Measurements from ENCODE around the gene ALKBH5.

Gene ALKBH5

DNA sequence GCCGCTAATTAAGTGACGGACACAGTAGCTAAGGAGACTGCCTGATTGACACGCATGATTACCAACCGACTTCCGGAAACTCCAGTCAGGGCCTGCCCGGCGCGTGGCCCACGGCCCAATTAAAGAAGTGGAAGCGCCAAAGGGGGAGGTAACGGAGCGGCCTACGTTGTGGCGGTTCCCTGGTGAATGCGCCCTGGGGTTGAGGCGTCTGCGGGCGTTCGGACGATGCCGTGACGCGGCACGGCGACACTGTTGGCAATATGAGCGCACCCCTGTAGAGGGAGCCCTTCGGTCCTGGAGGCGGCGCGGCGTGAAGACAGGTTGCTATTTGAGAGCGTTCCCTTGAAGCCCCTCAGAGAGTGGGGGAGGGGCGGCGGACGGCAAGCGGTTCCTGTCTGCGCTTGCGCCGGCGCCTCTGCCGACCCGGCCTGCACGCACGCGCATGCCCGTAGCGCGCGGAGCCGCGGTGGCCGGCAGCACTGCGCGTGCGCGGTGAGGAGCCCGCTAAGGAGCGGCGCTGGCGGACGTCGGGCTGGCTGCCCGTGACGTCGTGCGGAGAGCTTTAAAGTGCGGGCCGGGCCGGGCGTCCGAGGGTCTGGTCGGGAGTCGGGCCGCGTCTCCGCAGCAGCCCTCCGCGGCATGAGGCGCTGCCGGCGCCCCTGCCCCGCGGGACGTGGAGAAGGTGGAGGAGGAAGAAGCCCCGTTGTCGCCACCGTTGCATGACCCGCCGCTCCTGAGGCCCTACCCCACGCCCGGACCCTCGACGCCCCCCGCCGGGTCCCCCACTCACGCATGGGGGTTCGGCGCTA is at the start of gene ALKBH5:
Gene ALKBH5, plus strand, starts transcription at position 495 of the 809 bp plus-strand sequence. CDS start 416 bp downstream, outside the sequence.
- Histone ChIP-seq H3K36me3 (no peaks in the 10 kb centered on the region), H3K4me1 (ENCODE audit: control insufficient read depth in 1 of 2, insufficient read depth in 1 of 2, low read depth in 1 of 2, low read length in 1 of 2) (peaks cover 43 to 44% of the 10 kb centered on the region in 2 experiments), H3K4me3 (ENCODE audit: low read depth in 1 of 2, low read length in 1 of 2) (peak within 1 kb of the TSS; percentile 89 to 96), H3K27me3 (no peaks in the 10 kb centered on the region), H3K9me3 (no peaks in the 10 kb centered on the region), H3K27ac (peak within 1 kb of the TSS; percentile 97)
- peak; percentile 56 for TF ChIP-seq CTCF (IDR thresholded peaks at IDR 0.05)

GRCh38 chr17:18136357-18136756 is 47.3 kb upstream of the ALKBH5 start:
- no peak overlapping the region for H3K27ac ChIP-seq
- TF ChIP-seq CTCF (IDR thresholded peaks at IDR 0.05): no peak
- H3K4me1 ChIP-seq (ENCODE audit: control insufficient read depth in 1 of 2, insufficient read depth in 1 of 2, low read depth in 1 of 2, low read length in 1 of 2): no peaks in the 10 kb centered on the region
- H3K9me3 ChIP-seq: no peaks in the 10 kb centered on the region
- H3K4me3 ChIP-seq (ENCODE audit: low read depth in 1 of 2, low read length in 1 of 2): no peak overlapping the region
- no peaks in the 10 kb centered on the region for H3K36me3 ChIP-seq
- H3K27me3 ChIP-seq: no peaks in the 10 kb centered on the region

DNA sequence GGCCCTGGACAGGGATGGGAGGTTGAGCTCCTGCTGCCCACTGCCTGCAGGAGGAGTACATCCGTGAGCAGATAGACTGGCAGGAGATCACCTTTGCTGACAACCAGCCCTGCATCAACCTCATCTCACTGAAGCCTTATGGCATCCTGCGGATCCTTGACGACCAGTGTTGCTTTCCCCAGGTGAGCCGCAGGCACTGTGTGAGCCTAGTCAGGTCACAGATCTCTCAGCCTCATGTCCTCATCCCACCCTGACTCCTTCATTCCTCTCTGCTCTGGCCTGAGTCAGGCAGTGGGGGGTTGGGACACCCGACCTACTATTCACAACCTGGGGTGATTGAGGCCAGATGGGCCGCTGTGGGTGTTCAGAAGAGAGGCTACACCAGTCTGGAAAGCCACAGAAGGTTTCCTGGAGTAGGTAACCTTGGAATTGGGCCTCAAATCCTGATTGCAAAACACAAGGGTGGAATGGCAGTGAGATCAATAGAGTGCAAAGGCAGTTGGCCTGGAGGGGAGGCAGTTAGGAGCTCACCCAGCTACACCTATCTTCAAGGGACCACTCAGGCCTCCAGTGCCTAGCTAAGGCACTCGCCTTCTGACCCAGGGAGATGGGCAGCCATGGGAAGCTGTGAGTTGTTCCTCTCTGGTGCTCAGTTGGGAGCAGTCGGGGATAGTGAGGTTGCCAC is 45.4 kb upstream of the ALKBH5 start:
- Histone ChIP-seq H3K4me3 (ENCODE audit: low read depth in 1 of 2, low read length in 1 of 2) (no peak overlapping the region), H3K27ac (no peak overlapping the region), H3K27me3 (no peaks in the 10 kb centered on the region), H3K4me1 (ENCODE audit: control insufficient read depth in 1 of 2, insufficient read depth in 1 of 2, low read depth in 1 of 2, low read length in 1 of 2) (no peaks in the 10 kb centered on the region), H3K9me3 (no peaks in the 10 kb centered on the region), H3K36me3 (no peaks in the 10 kb centered on the region)
- no peak for TF ChIP-seq CTCF (IDR thresholded peaks at IDR 0.05)

DNA sequence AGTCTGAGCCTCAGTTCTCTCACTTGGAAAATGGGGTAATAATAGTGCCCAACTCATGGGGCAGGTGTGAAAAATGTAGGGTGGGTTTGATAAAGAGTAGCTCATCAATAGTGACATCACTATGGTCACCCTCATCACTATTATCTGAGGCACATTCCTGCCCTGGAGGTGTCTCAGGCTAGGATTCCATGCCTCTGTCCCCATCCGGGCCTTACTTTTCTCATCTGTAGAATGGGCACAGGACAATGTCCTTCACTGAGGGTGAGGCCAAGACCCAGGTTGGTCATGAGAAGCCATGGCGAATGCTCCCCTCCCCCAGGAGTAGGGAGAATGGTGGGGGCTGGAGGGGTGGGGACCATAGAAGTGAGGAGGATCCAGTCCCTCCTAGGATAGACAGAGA is 44.5 kb upstream of the ALKBH5 start:
- Histone ChIP-seq H3K27me3 (no peaks in the 10 kb centered on the region), H3K4me3 (ENCODE audit: low read depth in 1 of 2, low read length in 1 of 2) (no peak overlapping the region), H3K4me1 (ENCODE audit: control insufficient read depth in 1 of 2, insufficient read depth in 1 of 2, low read depth in 1 of 2, low read length in 1 of 2) (no peaks in the 10 kb centered on the region), H3K9me3 (no peaks in the 10 kb centered on the region), H3K36me3 (no peaks in the 10 kb centered on the region), H3K27ac (no peak overlapping the region)
- TF ChIP-seq CTCF (IDR thresholded peaks at IDR 0.05): no peak

DNA sequence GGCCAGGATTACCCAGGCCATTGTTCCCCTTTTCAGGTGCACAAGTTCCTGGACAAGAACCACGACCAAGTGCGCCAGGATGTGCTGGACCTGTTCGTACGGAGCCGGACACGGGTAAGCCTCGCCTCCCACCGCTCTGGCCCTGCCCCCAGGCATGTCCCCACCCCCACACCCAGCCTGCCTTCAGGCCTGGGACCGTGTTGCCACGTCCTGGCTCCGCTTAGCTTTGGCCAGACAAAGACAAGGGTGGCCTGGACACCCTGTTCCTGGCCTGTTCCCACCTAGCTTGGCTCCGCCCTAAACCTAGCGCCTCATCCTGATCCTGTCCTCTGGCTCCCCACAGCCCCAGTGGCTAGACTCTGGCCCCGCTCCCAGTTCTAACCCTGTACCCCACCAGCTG is 44.1 kb upstream of the ALKBH5 start:
- H3K4me1 ChIP-seq (ENCODE audit: control insufficient read depth in 1 of 2, insufficient read depth in 1 of 2, low read depth in 1 of 2, low read length in 1 of 2): no peaks in the 10 kb centered on the region
- H3K27ac ChIP-seq: no peak overlapping the region
- no peak overlapping the region for H3K4me3 ChIP-seq (ENCODE audit: low read depth in 1 of 2, low read length in 1 of 2)
- TF ChIP-seq CTCF (IDR thresholded peaks at IDR 0.05): no peak
- H3K27me3 ChIP-seq: no peaks in the 10 kb centered on the region
- no peaks in the 10 kb centered on the region for H3K36me3 ChIP-seq
- H3K9me3 ChIP-seq: no peaks in the 10 kb centered on the region
